HG03565 (cell line): ENCODE data around the gene ZNF831.

Source experiments
- ATAC-seq: cut with Tn5 transposase; IDR thresholded peaks from one replicate; pipeline ENCODE4 v1.9.1; 2021; ENCODE audit warnings: mild to moderate bottlenecking, moderate library complexity; ENCODE audit not compliant: unreplicated experiment

Gene ZNF831

DNA sequence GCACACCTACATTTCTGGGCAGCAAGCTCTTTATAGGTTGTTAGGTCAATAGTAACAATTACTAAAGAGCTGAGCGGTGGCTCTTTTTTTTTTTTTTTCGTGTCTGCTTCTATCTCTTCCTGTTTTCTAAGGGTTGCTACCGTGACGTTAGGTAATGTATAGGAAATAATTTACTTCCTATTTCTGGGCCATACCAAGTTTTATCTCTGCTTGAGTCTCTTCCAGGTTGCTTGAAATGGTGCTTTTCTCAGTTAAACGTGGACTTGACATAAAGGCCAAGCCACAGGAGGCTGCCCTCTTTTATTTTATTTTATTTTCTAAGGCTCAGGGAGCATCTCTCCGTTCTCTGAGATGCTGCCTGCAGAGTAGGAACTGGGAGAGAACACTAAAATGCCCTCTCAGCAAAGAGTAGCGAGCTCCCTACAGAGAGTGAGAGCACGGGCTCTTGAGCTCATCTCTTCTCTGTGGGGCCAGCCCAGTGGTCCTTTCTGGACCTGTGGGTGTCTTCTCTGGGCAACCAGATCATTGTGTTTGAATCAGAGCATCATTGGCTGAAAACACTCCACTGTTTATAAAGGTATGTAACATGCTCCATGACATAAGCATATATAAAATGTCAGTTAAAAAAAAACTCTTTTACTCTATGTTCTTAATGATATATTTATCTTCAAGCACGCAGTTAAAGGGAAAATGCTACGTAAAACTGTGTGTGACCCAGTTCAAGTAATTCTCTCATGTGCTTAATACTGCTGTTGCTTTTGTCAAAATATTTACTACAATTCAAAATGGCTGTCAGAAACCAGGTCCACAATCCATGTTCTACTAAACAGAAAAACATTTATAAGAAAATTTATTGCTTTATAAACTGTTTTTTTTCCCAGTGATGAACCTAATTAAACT lies at the start of gene ZNF831:
TSS of gene ZNF831 (plus strand) at position 191 of the 900 bp plus-strand sequence. CDS start 27,199 bp downstream, outside the sequence.
- ATAC-seq = no peak

GRCh38 chr20:59117526-59117925 lies 46.1 kb upstream of the ZNF831 start:
- no peak for ATAC-seq

GRCh38 chr20:59118855-59119254 lies 44.8 kb upstream of the ZNF831 start:
- no peak for ATAC-seq

- ATAC-seq = no peak
Observed at GRCh38 chr20:59120491-59120890, 43.1 kb upstream of the ZNF831 start.

DNA sequence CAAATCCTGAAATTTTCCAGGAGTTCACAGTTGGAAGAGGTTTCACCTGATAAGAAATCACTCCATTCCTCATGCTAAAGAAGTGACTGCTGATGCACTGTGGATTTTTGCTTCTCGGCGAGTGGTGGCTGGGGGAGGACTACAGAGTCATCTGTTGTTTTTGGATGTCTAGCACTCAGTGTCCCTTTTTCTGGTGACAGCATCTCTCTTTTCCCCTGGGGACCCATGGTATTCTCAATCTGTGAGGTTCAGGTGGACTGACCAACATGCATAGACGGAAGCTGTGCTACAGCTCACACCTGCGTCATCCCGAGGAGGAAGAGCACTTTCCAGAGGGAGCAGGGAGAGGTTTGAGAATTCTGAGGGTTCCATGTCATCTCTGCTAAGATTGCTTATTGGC lies 42.7 kb upstream of the ZNF831 start:
- ATAC-seq = no peak

GRCh38 chr20:59121714-59122565 lies 41.7 kb upstream of the ZNF831 start:
- ATAC-seq = no peak

- ATAC-seq = no peak
Observed at GRCh38 chr20:59122566-59122919, 41.1 kb upstream of the ZNF831 start.

- no peak for ATAC-seq
Observed at GRCh38 chr20:59123011-59123677, 40.5 kb upstream of the ZNF831 start.

DNA sequence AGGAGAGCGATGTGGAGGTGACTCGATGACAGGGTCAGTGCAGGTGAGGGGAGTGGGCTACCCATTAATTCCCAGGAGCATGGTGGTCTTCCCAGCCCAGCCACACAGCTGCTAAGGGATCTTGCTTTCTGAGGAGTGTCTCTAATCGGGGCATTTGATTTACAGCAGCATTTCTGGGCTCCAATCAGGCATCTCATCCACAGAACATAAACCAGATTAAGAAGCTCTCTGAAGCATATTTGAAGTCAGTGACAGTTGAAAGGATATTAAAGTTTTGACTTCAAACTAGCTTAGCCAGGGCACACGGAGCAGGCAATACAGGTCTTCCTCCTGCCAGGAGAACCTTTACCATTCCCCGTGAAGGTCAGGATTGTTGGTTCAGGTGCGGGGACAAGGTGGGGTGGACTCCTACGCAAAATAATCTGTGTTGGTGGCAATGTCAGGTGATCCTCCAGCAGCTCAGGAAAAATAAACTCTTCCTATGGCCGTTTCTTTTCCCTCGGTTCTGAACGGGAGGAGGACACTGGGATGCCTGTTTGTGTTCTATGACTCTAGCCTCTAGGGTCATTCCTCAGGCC lies 39.9 kb upstream of the ZNF831 start:
- no peak for ATAC-seq

DNA sequence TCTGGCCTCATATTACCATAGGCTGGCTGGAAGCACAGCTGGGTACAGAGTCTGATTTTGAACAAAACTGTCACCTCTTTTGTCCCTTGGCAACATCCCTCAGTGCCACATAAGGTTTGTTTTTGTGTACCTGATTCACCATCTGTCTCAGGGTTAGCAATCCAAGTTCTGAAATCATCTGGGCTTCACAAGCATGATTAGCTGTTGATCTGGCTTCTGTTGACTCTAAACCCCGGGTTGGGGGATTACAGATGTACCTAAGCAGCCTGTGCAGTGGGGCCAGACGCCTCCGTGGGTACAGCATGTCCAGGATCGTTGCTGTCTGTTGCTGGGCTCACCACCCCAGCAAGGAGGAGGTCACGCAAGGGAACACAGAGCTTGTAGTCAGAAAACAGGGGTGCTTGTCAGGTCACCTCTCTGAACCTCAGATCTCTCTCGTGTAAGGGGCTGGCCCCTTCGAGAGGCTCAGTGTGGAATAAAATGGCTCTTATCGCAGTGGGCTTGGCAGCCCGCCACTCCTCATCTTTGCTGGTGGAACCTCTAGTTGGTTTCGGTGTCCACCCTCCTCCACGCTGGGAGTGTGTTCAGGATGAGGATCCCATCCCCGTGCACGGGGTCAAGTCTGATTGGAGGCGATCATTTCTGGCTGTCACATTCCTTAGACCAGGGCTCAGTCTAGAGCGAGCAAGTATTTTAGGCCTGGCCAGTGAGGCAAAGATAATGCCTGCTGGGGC lies 39.2 kb upstream of the ZNF831 start:
- no peak for ATAC-seq

GRCh38 chr20:59125332-59125731 lies 38.3 kb upstream of the ZNF831 start:
- ATAC-seq = no peak

GRCh38 chr20:59125836-59126235 lies 37.8 kb upstream of the ZNF831 start:
- ATAC-seq = no peak

DNA sequence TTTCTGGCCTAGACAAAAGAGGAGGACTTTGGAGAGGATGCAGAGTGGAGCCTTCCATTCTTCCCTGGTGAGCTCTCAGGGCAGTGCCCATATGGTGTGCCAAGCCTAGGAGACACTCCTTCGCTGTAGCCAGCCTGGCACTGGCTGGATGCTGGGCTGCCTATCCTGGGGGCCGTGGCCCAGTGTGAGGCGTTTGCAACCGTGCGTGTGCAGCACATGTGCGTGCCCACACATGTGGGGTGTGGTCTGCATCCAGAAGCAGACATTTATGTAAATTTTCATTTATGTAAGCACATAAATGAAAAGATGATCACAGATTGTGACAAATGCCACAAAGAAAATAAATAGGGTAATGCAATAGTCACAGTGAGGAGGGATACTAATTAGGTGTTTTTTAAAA lies 35.8 kb upstream of the ZNF831 start:
- ATAC-seq = no peak

- ATAC-seq = no peak
Observed at GRCh38 chr20:59131551-59132285, 31.9 kb upstream of the ZNF831 start.

- ATAC-seq = no peak
Observed at GRCh38 chr20:59134182-59134581, 29.4 kb upstream of the ZNF831 start.

DNA sequence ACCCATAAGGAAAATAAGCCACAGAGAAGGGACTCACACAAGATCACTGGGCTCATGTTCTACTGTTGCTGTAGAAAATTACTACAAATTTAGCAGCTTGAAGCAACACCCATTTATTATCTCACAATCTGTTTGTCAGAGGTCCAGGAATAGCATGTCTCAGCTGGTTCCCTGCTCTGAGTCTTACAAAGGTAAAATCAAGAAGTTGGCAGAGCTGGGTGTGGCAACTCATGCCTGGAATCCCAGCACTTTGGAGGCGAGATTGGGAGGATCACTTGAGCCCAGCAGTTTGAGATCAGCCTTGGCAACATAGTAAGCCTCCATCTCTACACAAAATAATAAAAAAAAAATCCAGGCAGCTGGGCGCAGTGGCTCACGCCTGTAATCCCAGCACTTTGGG lies 28.5 kb upstream of the ZNF831 start:
- no peak for ATAC-seq

GRCh38 chr20:59136027-59136426 lies 27.6 kb upstream of the ZNF831 start:
- ATAC-seq = no peak

DNA sequence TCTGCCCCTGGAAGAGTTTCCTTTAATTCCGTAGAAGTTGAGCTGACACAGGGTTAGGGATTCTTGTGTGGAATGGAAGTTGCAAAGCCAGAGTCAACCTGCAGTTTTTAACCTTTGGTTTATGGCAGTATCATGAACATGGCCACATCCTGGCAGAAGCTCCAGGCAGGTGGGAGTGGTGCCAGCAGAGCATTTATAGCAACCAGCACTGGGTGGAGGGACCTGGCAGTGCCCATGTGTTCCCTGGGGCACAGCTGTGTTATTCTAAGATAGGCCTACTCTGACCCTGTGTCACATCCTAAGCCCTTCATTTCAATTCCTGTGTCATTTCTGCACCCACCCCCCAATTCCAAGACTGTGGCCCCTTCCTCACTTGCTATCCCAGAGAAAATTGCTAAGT lies 26.1 kb upstream of the ZNF831 start:
- no peak for ATAC-seq

GRCh38 chr20:59138114-59138748 lies 25.4 kb upstream of the ZNF831 start:
- ATAC-seq = no peak
